GM23338 (cell line): ENCODE data around the gene PCMT1. TPM values are rescaled to one million over a fixed set of nuclear protein-coding genes. Genes with fewer than 3 reads are reported as not detected.

Experiments used
- ATAC-seq: fragments of 200-7000 bp; cut with Tn5 transposase; 3 replicates; pipeline ENCODE4 v1.9.1; 2020
- DNase-seq: peaks from one replicate; pipeline ENCODE4 v3.0.0-alpha.2; 2015; ENCODE audit warnings: low spot score
- H2AFZ ChIP-seq: fragments of 200-600 bp; sonication (generic); 2 replicates; pipeline ENCODE4 v1.8.0; 2016; ENCODE audit warnings: antibody characterized with exemption, mild to moderate bottlenecking, moderate library complexity
- H3F3A ChIP-seq: fragments of 200-600 bp; sonication (generic); replicated peaks from 2 replicates; pipeline ENCODE4 v1.8.0; 2017; ENCODE audit warnings: antibody characterized with exemption, mixed run types, low read depth
- H3K27ac ChIP-seq: fragments of 200-600 bp; sonication (generic); 2 replicates; pipeline ENCODE4 v1.6.1; 2016; ENCODE audit warnings: low read depth
- H3K27me3 ChIP-seq: fragments of 200-600 bp; sonication (generic); 2 replicates; pipeline ENCODE4 v1.8.0; 2016; ENCODE audit warnings: mild to moderate bottlenecking, mixed run types, moderate library complexity; ENCODE audit not compliant: insufficient read depth
- H3K36me3 ChIP-seq: fragments of 200-600 bp; sonication (generic); 2 replicates; pipeline ENCODE4 v1.8.0; 2016; ENCODE audit warnings: mild to moderate bottlenecking; ENCODE audit not compliant: insufficient read depth
- H3K4me1 ChIP-seq: fragments of 200-600 bp; sonication (generic); 2 replicates; pipeline ENCODE4 v1.8.0; 2016; ENCODE audit warnings: mild to moderate bottlenecking, moderate library complexity; ENCODE audit not compliant: insufficient read depth
- H3K4me2 ChIP-seq: fragments of 200-600 bp; sonication (generic); 2 replicates; pipeline ENCODE4 v1.7.1; 2017; ENCODE audit warnings: mixed run types
- H3K4me3 ChIP-seq: fragments of 200-600 bp; sonication (generic); 2 replicates; pipeline ENCODE4 v1.6.1; 2016; ENCODE audit warnings: mixed run types
- H3K79me2 ChIP-seq: fragments of 200-600 bp; sonication (generic); replicated peaks from 2 replicates; pipeline ENCODE4 v1.8.0; 2017; ENCODE audit warnings: mild to moderate bottlenecking; ENCODE audit not compliant: insufficient read depth
- H3K9me2 ChIP-seq: fragments of 200-600 bp; sonication (generic); 2 replicates; pipeline ENCODE4 v1.8.0; 2017; ENCODE audit not compliant: insufficient read depth
- H4K20me1 ChIP-seq: fragments of 200-600 bp; sonication (generic); replicated peaks from 2 replicates; pipeline ENCODE4 v1.8.0; 2017; ENCODE audit warnings: mild to moderate bottlenecking; ENCODE audit not compliant: insufficient read depth
- H3K27ac Mint-ChIP-seq: 2 replicates; pipeline ENCODE4 v1.8.0; 2020; ENCODE audit warnings: inconsistent platforms, mild to moderate bottlenecking, moderate library complexity, mixed read lengths
- H3K27me3 Mint-ChIP-seq: 3 replicates; pipeline ENCODE4 v1.8.0; 2022; ENCODE audit warnings: low read depth, mild to moderate bottlenecking, moderate library complexity, mixed read lengths, inconsistent platforms; ENCODE audit not compliant: insufficient read depth, poor library complexity
- H3K36me3 Mint-ChIP-seq: 3 replicates; pipeline ENCODE4 v1.8.0; 2021; ENCODE audit warnings: low read depth, mild to moderate bottlenecking, inconsistent platforms, moderate library complexity, mixed read lengths
- H3K4me1 Mint-ChIP-seq: 3 replicates; pipeline ENCODE4 v1.8.0; 2020; ENCODE audit warnings: mild to moderate bottlenecking, inconsistent platforms, mixed read lengths
- H3K4me3 Mint-ChIP-seq: 3 replicates; pipeline ENCODE4 v1.8.0; 2021; ENCODE audit warnings: moderate library complexity, mild to moderate bottlenecking, inconsistent platforms, mixed read lengths
- H3K9me3 Mint-ChIP-seq: 3 replicates; pipeline ENCODE4 v1.8.0; 2020; ENCODE audit warnings: moderate library complexity, mild to moderate bottlenecking, inconsistent platforms, mixed read lengths
- CREB1 ChIP-seq: fragments of 250-450 bp; sonication (Bioruptor Pico); IDR thresholded peaks from 2 replicates; pipeline ENCODE4 v1.5.0; 2020; ENCODE audit warnings: low read depth, mild to moderate bottlenecking, moderate library complexity
- CTCF ChIP-seq, 2 experiments: fragments of 200-600 bp in 1 of 2; sonication (generic) in 1 of 2; conservative IDR thresholded peaks; 2 replicates each; pipeline versions ENCODE4 v1.5.1 to v1.6.1; 2016 to 2017; ENCODE audit warnings: antibody characterized with exemption in 2 of 2, low read depth in 2 of 2, mild to moderate bottlenecking in 2 of 2, moderate library complexity in 1 of 2
- EZH2 ChIP-seq: fragments of 200-600 bp; sonication (generic); IDR thresholded peaks from one replicate; pipeline ENCODE4 v1.8.0; 2017; ENCODE audit warnings: antibody characterized with exemption, mild to moderate bottlenecking, low read depth; ENCODE audit not compliant: unreplicated experiment
- JUNB ChIP-seq: IDR thresholded peaks from one replicate; pipeline ENCODE4 v1.6.1; 2016; ENCODE audit warnings: antibody characterized with exemption; ENCODE audit not compliant: unreplicated experiment
- NANOG ChIP-seq: IDR thresholded peaks from 2 replicates; pipeline ENCODE4 v1.6.1; 2016; ENCODE audit warnings: antibody characterized with exemption, borderline replicate concordance
- ZNF331 ChIP-seq: fragments of 250-450 bp; sonication (Bioruptor Pico); IDR thresholded peaks from 2 replicates; pipeline ENCODE4 v1.5.0; 2020; ENCODE audit warnings: low read depth, mild to moderate bottlenecking, moderate library complexity
- ZNF462 ChIP-seq: fragments of 250-450 bp; sonication (Bioruptor Pico); IDR thresholded peaks from 2 replicates; pipeline ENCODE4 v1.5.0; 2020; ENCODE audit warnings: mild to moderate bottlenecking, moderate library complexity
- polyA plus RNA-seq: library from polyadenylated mRNA; unstranded; fragments of >200 nt; fragmentation: Nextera tagmentation; extraction: Ambion mirVana; gene quantifications from 2 replicates; pipeline ENCODE4 v1.2.1, GENCODE V29; 2016
- total RNA-seq: library from RNA; depleted of rRNA; stranded (reverse); fragments of >200 nt; shearing (Covaris generic); gene quantifications from 2 replicates; pipeline ENCODE4 v1.2.3, GENCODE V29; 2014

PCMT1 gene
- total and polyA plus RNA-seq, 2 experiments from 2014 or later: 87.6 to 168 TPM

GRCh38 chr6:149809798-149810197 is 60.3 kb downstream of the PCMT1 start:
- no peak for ATAC-seq
- H3K27ac Mint-ChIP-seq: no peak overlapping the region
- no peak overlapping the region for H3K4me3 ChIP-seq
- H4K20me1 ChIP-seq: no peaks in the 10 kb centered on the region; the same call in 1 of the 2 replicates
- no peaks in the 10 kb centered on the region for H3K9me3 Mint-ChIP-seq
- DNase-seq: no peak
- H3K36me3 Mint-ChIP-seq: no peaks in the 10 kb centered on the region
- no peaks in the 10 kb centered on the region for H3F3A ChIP-seq
- no peak overlapping the region for H2AFZ ChIP-seq
- peaks cover 4% of the 10 kb centered on the region; the same call in 1 of the 2 replicates for H3K36me3 ChIP-seq
- no peak overlapping the region for H3K27ac ChIP-seq
- H3K4me1 Mint-ChIP-seq: no peaks in the 10 kb centered on the region
- no peaks in the 10 kb centered on the region for H3K79me2 ChIP-seq
- H3K9me2 ChIP-seq: no peaks in the 10 kb centered on the region
- H3K4me2 ChIP-seq: no peak overlapping the region
- no peaks in the 10 kb centered on the region for H3K27me3 ChIP-seq
- H3K27me3 Mint-ChIP-seq: no peaks in the 10 kb centered on the region
- TF ChIP-seq NANOG: no peak
- TF ChIP-seq EZH2: no peak
- no peak for TF ChIP-seq CREB1
- TF ChIP-seq JUNB: no peak
- TF ChIP-seq ZNF331 (CRISPR knock-in tag): no peak
- TF ChIP-seq ZNF462 (CRISPR knock-in tag): no peak
- TF ChIP-seq CTCF (conservative IDR thresholded peaks at IDR 0.05; ENCODE audit: low read depth in 2 of 2): no peak
- H3K4me3 Mint-ChIP-seq: no peak overlapping the region
- H3K4me1 ChIP-seq: no peaks in the 10 kb centered on the region
